NCI-H2227 treated with DMSO at 0.1 percent for 48 hours (cell line): ENCODE results near the gene TH.

Source experiments
- DNase-seq: peaks from one replicate; lab custom pipeline; 2025; lab: John Stamatoyannopoulos, UW

TH gene

DNA sequence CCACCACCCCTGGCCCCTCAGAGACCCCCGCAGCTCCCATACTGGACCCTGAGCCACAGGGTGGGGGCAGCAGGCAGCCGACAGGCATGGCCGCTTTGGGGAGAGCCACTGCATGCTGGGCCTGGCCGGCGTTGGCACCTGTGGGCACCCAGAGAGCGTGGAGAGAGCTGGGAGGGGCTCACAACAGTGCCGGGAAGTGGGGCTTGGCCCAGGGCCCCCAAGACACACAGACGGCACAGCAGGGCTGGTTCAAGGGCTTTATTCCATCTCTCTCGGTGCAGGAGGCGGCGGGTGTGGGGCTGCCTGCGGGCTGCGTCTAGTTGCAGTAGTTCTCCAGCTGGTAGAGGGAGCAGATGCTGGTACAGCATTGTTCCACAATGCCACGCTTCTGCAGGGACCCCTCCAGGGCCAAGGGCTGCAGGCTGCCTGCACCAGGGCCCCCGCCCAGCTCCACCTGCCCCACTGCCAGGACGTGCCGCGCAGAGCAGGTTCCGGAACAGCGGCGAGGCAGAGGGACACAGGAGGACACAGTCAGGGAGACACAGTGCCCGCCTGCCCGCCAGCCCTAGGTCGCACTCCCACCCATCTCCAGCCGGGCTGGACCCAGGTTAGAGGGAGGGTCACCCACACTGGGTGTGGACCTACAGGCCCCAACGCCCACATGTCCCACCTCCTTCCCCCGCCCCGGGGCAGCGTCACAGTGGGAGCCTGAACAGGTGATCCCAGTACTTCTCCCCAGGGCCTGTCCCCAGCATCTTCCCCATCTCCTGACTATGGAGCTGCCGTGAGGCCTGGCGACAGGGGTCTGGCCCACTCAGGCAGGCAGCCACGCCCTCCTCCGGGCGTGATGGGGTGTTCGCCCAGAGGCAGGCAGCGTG is 11.8 kb downstream of the TH start:
- DNase-seq: no peak

GRCh38 chr11:2158966-2159365 is 12.6 kb downstream of the TH start:
- DNase-seq: no peak

DNA sequence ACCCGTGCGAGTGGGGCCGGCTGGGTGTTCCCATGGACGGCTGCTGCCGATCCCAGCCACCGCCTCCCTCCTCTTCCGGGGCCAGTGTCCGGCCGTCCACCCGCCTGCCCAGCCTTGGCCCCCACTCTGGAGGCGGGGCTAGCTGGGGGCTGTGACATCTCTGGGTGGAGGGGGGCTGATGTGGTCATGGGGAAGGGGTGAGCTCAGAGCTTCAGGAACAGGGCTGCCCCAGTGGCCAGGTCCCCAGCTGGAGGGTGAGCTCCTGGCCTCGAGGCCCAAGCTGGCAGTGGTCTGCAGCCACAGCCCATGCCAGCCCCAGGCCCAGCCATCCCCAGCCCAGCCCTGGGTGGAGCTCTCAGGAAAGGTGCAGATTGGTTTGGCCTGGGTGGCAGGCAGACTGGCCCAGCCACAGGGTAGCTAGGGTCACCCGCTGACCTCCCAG is 13.3 kb downstream of the TH start:
- DNase-seq: no peak

DNA sequence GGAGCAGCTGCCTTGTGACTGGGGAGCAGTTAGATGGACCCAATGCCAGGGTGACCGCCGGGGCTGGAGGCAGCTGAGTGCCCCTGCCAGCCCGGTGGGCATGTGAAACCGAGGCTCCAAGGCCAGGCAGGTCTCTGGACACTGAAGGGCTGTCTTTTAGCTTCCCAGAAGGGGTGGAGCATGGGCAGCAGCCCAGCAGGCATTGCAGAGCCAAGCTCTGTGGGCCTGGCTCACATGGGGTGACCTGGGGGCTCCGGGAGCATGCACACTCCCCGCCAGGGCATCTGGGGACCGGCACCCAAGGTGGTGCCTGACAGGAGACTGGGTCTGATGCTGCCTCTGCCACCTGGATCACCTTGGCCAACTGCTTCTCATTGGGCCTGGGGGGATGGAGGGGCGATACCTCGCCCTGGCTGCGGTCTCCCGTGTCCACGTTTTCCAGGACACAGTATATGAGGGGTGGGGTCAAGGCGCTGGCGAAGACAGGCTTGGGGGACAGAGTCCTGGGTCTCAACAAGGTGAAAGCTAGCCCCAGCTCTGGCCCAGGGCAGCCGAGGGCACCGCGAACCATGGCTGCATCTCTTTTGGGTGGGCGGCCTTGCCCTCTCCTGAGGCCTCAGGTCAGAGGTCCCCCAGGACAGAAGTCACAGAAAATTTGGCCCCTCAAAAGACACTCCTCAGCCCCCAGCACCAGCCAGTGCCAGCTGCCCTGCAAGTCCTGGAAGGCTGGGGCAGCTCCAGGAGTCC is 14.1 kb downstream of the TH start:
- DNase-seq: no peak

DNA sequence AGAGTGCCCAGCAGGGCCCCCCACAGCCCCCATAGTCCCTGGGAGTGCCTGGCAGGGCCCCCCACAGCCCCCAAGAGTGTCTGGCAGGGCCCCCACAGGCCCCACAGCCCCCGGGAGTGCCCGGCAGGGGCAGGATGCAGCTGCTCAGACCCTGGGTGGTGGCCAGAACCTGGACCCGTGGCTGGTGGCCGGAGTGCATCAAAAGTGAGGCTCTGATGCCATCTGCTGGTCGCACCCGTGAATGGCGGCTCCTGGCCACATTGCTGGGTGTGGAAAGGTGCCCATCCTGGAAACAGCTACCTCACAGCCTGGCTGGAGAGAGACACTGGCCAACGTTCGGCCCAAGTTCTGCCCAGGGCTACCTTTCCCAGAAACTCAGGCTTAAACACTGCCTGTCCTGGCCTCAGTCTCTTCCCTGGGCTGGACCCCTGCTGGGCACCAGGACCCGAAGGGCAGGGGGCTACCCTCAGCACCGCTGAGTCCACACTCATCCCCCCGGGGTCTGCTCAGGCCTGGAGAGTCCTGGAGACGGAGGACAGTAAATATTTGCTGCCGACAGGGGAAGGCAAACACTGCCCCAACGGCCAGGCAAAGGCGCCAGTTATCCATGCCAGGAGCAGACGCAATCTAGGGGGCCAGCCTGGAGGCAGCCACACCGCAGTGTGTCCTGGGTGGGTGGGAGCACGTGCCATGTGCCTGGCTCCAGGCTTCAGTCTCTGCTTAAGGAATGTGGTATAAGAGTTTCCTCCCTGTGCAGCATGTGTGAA is 15.0 kb downstream of the TH start:
- DNase-seq: peak; percentile 35

- DNase-seq: no peak
Measured at GRCh38 chr11:2155511-2155910, 16.1 kb downstream of the TH start.

GRCh38 chr11:2154889-2155288 is 16.7 kb downstream of the TH start:
- DNase-seq: no peak

- no peak for DNase-seq
Measured at GRCh38 chr11:2154195-2154585, 17.4 kb downstream of the TH start.

DNA sequence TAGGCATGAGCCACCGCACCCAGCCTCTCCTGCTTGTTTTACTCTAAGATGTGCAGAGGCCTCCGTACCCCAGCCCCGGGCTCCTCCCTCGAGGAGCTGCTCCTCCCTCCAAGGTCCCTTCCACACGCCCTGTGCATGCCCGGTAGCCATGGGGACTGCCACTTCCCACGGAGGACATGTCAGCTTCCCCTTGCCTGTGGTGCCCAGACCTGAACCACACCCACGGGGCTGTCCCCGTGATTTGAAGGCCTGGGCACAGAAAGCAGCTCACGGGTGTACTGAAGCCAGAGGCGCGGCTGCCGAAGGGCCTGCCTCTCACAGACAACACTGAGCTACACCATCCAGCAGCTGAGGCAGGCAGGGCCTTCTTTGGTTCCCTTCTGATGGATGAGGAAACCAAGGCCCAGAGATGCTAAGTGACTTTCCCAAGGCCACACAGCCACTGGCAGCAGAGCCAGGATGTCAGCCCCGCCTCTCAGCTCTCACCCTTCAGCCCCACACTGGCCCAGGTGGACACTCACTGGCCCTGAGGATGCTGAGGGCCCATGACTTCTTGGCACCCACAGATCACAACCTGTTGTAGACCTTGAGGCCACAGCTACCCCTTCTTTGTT is 17.9 kb downstream of the TH start:
- DNase-seq: no peak

GRCh38 chr11:2151500-2152257 is 19.9 kb downstream of the TH start:
- DNase-seq: peak; percentile 87

DNA sequence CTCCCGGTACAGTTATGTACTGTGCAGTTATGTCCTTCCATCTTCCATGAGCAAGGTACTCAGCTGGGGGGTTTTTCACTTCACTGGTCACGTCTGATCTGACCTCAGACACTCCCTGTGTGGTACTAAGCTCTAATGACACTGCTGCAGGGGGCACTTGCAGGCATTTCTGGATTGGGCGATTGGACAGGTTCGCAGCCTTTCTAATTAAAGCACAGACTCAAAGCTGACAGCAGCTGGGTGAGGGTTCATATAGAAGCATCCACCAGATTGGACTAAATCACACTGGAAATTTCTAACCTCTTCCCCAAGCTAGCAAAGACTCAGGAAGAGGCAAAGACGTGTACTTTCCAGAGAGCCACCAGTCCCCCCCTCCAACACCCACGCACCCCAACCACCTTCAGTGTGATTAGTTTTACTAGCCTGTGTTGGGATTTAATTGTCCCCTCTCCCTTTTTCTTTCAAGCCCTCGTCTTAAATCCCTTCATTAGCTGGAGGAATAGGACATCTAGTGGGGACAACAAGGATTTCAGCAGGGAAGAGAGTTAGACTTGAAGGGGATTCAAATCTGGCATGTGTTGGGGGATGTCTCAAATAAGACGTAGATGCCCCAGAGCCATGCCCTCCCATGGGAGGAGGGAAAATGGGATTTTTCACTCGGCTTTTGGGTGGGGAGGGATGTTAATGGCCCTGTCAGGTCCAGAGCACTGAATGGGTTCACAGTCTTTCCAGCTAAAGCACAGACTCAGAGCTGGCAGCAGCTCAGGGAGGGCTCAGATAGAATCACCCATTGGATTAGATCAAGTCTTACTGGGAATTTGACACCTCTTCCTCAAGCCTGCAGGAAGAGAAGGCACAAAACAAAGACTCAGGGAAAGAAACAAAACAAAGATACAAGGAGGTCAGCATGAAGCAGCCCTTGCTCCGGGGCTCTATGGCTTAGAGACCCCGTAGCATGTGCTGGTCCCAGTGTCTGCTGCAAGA is 21.5 kb downstream of the TH start:
- DNase-seq: peak; percentile 49

DNA sequence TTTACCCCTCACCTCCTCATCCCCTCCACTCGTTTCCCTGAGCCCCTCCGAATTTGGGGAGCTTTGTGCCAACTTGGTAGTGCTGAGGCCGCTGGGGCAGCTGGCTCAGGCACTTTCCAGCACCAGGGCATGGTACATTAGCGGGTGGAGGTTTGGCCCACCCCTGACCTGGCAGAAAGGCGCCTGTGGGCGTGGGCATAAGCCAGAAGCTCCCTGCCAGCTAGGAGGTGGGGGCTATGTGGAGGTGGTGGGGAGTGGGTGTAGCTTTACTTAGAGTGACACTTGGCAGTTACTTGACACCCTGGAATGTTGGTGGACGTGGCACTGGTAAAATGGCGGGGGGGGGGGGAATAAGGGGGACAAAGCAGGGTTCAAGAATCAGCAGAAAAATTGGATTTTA is 22.2 kb downstream of the TH start:
- DNase-seq: no peak

GRCh38 chr11:2148595-2148994 is 23.0 kb downstream of the TH start:
- DNase-seq: no peak

DNA sequence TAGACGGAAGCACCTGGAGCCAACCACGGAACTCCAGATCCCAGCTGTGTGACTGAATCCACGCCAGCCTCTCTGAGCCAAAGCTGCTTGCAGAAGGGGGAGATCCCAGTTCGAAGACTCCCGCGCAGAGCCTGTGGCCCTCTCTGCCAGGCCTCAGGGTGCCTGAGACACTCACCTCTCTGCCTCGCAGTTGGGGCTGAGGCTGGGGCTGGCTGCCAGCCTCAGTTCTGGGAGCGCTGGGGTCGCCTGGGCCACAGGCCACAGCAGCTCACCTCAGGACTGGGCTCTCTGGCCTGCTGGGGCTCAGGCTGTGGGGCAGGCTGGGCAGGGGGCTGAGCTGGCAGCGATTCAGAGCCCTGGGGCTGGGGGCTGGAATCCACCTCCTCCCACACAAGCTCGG is 24.2 kb downstream of the TH start:
- DNase-seq: no peak

DNA sequence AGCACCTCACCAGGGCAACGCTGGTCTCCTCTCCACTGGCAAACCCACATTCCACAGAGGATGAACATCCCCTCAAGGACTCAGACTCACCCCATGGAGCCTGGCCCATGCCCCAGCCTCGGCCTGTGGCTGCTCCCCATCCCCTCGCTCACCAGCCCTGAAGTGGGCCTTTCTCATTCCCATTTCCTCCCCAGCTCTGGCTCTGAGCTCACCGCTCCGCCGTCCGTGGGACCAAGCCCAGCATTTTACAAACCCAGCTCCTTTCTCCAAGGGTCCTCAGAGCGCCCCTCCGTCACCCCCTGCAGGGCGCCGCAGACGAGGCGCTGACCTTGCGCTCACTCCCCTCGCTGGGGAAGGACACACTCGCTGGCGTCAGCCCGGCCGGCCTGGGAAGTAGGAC is 25.6 kb downstream of the TH start:
- no peak for DNase-seq

DNA sequence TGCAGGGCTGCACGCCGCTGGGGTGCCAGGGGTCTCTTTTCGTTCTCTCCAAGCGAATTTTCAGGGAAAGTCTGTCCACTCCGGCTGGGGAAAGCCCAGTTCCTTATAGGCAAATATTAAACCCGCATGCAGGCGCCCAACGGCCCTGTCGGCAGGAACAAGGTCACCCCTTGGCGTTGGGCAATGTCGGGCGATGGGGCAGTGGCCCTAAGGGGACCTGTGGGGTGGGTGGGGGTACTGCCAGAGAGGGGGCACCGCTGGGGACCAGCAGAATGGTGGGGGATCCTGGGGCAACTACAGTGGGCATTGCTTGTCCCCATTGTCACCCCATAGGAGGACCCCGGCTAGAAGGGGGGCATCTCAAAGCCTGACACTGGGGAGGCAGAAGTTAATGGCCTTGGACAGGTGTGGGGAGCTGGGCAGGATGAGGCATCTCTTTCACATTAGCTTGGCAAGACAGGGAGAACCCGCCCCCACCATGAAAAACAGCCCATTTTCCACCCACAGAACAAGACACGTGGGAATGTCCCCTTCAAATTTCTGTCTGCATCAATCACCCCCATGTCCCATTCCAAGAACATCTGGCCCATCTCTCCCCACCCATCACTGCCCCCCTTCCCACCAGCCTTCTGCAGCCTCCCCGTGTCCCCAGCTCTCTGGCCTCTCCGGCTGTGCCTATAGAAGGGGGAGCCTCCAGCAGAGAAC is 26.9 kb downstream of the TH start:
- DNase-seq: no peak

DNA sequence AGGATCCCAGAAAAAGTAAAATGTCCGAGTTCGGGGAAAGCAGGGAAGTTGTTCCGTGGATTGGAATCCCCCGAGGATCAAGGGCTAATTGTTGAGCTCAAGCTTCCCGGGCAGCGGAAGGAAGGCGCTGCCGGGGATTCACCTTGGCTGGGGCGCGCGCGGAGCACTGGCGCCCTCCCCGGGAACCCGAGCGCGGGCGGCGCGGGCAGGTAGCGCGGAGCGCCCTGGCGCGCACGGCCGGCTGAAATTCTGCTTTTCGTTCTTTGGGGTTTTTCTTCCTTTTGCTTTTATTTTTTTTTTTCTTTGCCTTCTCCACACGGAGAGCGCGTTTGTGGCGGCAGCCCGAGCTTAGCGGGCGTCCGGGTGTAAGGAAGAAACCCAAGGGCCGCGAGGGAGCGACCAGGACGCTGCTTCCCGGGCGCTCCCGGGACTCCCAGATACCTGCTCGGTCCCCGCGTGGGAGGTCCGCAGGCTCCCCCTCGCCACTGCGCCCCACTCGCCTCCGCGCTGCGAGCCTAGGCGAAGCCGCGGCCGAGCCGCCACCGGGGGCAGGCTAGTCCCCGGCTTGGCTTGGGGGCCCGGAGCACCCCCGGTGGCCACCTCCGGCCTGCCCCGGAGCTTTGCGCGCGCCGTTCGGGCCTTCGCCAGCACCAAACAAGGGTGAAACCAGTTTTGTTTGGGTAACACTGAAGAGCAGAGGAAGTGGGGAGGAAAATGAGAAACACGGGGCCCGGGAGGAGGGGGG is 27.6 kb downstream of the TH start:
- no peak for DNase-seq

DNA sequence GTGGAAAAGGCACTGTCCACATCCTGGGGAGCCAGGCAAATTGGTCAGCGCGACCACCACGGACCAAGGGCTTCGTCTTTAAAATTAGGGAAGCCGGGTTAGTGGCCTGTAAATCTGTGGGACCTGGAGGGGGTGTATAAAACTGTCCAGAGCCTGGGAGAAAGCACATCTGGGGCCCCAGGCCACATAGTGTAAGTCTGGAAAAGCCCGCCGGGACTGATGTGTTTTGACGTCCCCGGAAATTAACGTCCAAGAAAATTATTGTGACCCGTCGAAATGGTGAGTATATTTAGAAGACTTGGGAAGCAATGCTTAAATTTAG is 28.2 kb downstream of the TH start:
- no peak for DNase-seq

GRCh38 chr11:2142762-2143202 is 28.8 kb downstream of the TH start:
- DNase-seq: no peak
